Neural cell (in vitro differentiated cells): Measurements from ENCODE around the gene DNMBP.

Source experiments
- EP300 ChIP-seq: fragments of 450-650 bp; conservative IDR thresholded peaks from 2 replicates; pipeline ENCODE4 v1.6.1; 2014; ENCODE audit warnings: antibody characterized with exemption, mild to moderate bottlenecking, moderate library complexity; ENCODE audit not compliant: poor library complexity, severe bottlenecking
- SMC3 ChIP-seq: fragments of 450-650 bp; conservative IDR thresholded peaks from 2 replicates; pipeline ENCODE4 v1.6.1; 2014; ENCODE audit warnings: antibody characterized with exemption, mild to moderate bottlenecking, moderate library complexity; ENCODE audit not compliant: poor library complexity
- TAF1 ChIP-seq: IDR thresholded peaks from 2 replicates; pipeline ENCODE4 v1.6.1; 2012; ENCODE audit warnings: low read depth
- TF ChIP-seq, protein P1 (sequence below): fragments of 450-650 bp; IDR thresholded peaks from 2 replicates; pipeline ENCODE4 v1.5.1; 2014; ENCODE audit warnings: antibody characterized with exemption, mild to moderate bottlenecking, moderate library complexity; ENCODE audit not compliant: poor library complexity, severe bottlenecking

DNA sequence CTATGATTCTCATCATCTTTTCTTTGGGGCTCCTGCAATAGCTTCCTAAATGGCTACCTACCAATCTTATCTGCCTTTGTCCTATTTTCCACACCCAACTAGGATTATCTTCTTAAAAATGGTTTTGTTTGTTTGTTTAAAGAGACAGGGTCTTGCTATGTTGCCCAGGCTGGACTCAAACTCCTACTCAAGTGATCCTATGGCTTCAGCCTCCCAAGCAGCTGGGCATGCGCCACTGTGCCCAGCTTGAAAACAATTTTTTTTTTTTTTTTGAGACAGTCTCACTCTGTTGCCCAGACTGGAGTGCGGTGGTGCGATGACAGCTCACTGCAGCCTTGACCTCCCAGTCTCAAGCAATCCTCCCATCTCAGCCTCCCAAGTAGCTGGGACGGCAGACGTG, 14.9 kb downstream of the DNMBP start:
- TF ChIP-seq, protein P1, sequence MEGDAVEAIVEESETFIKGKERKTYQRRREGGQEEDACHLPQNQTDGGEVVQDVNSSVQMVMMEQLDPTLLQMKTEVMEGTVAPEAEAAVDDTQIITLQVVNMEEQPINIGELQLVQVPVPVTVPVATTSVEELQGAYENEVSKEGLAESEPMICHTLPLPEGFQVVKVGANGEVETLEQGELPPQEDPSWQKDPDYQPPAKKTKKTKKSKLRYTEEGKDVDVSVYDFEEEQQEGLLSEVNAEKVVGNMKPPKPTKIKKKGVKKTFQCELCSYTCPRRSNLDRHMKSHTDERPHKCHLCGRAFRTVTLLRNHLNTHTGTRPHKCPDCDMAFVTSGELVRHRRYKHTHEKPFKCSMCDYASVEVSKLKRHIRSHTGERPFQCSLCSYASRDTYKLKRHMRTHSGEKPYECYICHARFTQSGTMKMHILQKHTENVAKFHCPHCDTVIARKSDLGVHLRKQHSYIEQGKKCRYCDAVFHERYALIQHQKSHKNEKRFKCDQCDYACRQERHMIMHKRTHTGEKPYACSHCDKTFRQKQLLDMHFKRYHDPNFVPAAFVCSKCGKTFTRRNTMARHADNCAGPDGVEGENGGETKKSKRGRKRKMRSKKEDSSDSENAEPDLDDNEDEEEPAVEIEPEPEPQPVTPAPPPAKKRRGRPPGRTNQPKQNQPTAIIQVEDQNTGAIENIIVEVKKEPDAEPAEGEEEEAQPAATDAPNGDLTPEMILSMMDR = no peak
- TF ChIP-seq SMC3 (no peak), EP300 (no peak), TAF1 (no peak)
